GM12865 (cell line): Measurements from ENCODE around the gene FRMD5.

Experiments used
- DNase-seq: peaks from one replicate; pipeline ENCODE4 v3.0.0; 2010; ENCODE audit warnings: low read depth
- H3K4me3 ChIP-seq: 2 replicates; pipeline ENCODE4 v1.5.1; 2011; ENCODE audit warnings: mild to moderate bottlenecking, low read depth, low read length, control low read depth
- TF ChIP-seq, protein P1 (sequence below): IDR thresholded peaks from 2 replicates; pipeline ENCODE4 v1.5.1; 2011; ENCODE audit warnings: low read length, control low read depth, low read depth, inconsistent platforms; ENCODE audit not compliant: insufficient read depth; ENCODE audit errors: missing control alignments

The FRMD5 gene

DNA sequence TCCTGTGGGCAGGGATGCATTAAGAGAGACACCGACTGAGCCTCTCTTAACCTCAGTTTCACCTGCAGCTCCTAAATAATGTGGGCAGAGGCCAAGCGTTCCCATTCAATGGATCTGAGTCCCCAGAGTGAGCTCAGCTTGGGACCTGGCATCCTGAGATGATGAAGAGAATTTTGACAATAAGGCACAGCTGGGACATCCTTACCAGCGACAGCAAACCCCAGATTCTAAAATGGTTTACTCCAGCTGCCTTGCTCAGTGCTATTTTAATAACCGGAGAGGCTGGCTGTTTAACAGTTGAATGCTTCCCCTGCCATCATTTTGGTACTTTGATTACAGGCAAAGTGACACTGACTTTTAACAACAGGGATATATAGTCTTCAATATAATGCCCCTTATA is 244.5 kb downstream of the FRMD5 start:
- H3K4me3 ChIP-seq, result no peak overlapping the region
- TF ChIP-seq, protein P1, sequence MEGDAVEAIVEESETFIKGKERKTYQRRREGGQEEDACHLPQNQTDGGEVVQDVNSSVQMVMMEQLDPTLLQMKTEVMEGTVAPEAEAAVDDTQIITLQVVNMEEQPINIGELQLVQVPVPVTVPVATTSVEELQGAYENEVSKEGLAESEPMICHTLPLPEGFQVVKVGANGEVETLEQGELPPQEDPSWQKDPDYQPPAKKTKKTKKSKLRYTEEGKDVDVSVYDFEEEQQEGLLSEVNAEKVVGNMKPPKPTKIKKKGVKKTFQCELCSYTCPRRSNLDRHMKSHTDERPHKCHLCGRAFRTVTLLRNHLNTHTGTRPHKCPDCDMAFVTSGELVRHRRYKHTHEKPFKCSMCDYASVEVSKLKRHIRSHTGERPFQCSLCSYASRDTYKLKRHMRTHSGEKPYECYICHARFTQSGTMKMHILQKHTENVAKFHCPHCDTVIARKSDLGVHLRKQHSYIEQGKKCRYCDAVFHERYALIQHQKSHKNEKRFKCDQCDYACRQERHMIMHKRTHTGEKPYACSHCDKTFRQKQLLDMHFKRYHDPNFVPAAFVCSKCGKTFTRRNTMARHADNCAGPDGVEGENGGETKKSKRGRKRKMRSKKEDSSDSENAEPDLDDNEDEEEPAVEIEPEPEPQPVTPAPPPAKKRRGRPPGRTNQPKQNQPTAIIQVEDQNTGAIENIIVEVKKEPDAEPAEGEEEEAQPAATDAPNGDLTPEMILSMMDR, result no peak
- DNase-seq, result no peak

DNA sequence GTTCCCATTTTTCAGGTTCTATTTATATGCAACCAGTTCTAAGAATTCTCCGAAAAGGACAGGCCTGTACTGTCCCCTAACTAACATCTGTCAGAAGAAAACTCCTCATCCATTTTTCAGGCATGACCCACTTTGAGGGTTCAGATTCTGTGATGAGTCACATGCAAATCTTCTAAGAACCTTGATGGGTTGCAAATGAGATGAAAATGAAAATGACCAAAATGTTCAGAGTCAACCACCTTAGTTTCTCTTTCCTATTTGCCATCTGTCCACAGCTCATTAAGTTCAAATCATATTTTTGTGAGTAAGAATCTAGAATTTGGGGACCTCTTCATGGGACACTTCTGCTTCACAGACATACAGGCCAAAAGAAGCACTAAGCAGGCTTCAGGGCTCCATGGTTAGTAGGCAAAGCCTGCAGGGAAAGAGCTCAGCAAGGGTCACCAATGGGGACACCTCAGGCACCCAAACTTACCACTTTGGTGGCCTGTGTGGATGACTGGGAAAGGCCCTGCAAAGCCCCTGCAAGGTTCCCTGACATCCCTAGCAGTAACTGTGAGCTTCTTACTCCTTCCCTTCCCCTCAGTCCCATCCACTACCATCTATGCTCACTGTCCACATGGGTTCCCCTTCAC is 246.3 kb downstream of the FRMD5 start:
- TF ChIP-seq, protein P1, result no peak
- DNase-seq, result peak; percentile 88
- H3K4me3 ChIP-seq, result no peak overlapping the region

DNA sequence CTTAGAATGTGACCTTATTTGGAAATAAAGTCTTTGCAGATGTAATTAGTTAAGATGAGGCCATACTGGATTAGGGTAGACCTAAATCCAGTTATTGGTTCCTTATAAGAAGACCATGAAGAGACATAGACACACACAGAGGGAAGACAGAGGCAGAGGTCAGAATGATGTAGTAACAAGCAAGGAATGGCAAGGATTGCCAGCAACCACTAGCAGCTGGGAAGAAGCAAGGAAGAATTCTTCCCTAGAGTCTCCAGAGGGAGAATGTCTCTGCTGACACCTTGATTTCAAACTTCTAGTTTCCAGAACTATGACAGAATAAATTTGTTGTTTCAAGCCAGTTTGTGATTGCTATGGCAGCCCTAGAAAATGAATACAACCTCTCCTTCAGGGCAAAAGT is 251.6 kb downstream of the FRMD5 start:
- no peak overlapping the region for H3K4me3 ChIP-seq
- DNase-seq, result no peak
- TF ChIP-seq, protein P1, result no peak

DNA sequence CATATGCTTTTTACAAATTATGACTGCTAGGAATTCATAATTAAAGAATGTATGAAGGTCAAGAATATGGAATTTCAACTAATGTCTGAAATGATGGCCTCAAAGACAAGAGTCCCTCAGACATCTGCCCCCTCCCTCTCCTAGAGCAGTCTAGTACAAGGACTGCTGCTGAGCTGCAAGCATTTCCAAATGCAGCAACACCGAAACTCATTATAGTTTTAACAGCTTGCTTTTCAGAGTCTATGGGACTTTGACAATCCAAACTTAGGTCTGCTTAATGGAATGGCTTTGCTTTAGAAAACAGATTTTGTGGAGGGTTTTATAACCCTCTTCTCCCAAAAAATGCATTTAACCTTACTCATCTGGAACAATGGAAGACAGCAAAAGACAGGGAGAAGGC is 252.9 kb downstream of the FRMD5 start:
- TF ChIP-seq, protein P1, result no peak
- DNase-seq, result no peak
- H3K4me3 ChIP-seq, result no peak overlapping the region

DNA sequence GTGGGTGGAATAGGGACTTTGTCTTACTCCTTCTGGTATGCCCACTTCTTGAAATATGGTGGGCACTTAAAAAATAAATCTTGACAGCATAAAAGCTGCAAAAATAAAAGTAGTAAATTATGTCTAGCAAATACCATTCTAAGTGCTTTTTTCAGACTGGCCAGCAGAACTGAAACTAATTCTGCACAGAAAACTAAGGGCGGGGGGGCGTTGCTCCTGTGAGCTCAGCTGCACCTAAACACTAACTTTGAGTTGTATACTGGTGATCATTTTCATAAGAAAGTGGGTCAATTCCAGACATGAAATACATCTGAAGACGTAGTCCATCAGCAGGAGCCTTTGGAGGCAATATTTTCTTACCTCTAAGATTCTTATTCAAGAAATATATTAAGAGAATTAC is 253.5 kb downstream of the FRMD5 start:
- H3K4me3 ChIP-seq, result no peak overlapping the region
- TF ChIP-seq, protein P1, result no peak
- peak; percentile 70 for DNase-seq

DNA sequence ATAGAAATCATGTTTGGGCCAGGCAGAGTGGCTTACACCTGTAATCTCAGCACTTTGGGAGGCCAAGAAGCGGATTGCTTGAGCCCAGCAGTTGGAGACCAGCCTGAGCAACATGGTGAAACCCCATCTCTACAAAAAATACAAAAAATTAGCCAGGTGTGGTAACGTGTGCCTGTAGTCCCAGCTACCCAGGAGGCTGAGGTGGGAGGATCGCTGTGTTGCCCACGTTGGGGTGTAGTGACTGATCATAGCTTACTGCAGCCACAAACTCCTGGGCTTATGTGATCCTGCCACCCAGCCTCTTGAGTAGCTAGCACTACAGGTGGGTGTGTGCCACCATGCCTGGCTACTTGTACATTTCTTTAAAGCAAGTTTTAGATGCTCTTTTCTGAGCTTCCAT is 254.0 kb downstream of the FRMD5 start:
- DNase-seq, result no peak
- TF ChIP-seq, protein P1, result no peak
- H3K4me3 ChIP-seq, result no peak overlapping the region

DNA sequence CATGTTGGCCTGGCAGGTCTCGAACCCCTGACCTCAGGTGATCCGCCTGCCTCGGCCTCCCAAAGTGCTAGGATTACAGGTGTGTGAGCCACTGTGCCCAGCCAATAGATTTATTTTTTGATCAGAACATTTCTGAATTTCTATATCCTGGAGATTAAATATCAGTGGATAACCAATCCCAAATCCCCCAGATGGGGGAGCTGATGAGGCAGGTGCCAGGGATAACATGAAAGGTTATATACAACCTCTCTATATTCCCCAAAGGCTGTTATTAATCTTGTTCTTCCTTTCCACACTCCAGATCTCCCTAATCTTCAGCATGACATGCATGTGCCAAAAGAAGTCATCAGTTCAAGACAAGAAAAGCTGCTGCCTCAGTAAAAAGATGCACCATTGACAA is 256.0 kb downstream of the FRMD5 start:
- no peak for DNase-seq
- TF ChIP-seq, protein P1, result peak; percentile 14
- no peak overlapping the region for H3K4me3 ChIP-seq
